ENCODE measurements around the gene PDCD2L. TPM values are rescaled to one million over a fixed set of nuclear protein-coding genes. Genes with fewer than 3 reads are reported as not detected.
"Not testable (repeated sequence)": the region's sequence is repeated elsewhere in the genome, so short reads cannot be mapped to it uniquely, and the experiment has no call there.

PDCD2L gene
- total RNA-seq, 1 donor from 2014 or later, result 12.7 TPM

GRCh38 chr19:34468409-34468808 lies 64.2 kb downstream of the PDCD2L start:
- DNase-seq (ENCODE audit: low read depth in 2 of 2), result peak; percentile 78 to 86

- not testable (repeated sequence) for DNase-seq (ENCODE audit: low read depth in 2 of 2)
Observed at GRCh38 chr19:34469026-34469425, 64.8 kb downstream of the PDCD2L start.

GRCh38 chr19:34471906-34472700 lies 67.9 kb downstream of the PDCD2L start:
- no peak for DNase-seq (ENCODE audit: low read depth in 2 of 2)

- DNase-seq (ENCODE audit: low read depth in 2 of 2), result peak in 1 of 2 donors; percentile 22
Observed at GRCh38 chr19:34474233-34474989, 70.2 kb downstream of the PDCD2L start.

GRCh38 chr19:34475026-34475974 lies 71.1 kb downstream of the PDCD2L start:
- peak; percentile 20 to 61 for DNase-seq (ENCODE audit: low read depth in 2 of 2)

Other genes starting within 250 kb of the PDCD2L start
- gene LSM14A, start 231.9 kb upstream of the PDCD2L start, total RNA-seq, result 91.1 and 131 TPM in 2 replicates
- gene GARRE1, start 149.8 kb upstream of the PDCD2L start, total RNA-seq, result 25.1 and 26.8 TPM in 2 replicates
- 84.9 and 90.0 TPM in 2 replicates for gene GPI, start 39.2 kb upstream of the PDCD2L start, total RNA-seq
- 70.0 and 92.3 TPM in 2 replicates for gene UBA2, start 24.0 kb downstream of the PDCD2L start, total RNA-seq
- 22.2 and 48.0 TPM in 2 replicates for gene WTIP, start 77.4 kb downstream of the PDCD2L start, total RNA-seq

All from lung microvascular endothelial cell (primary cell).